HS-5 (cell line): ENCODE results near the gene SLC7A9.

Source experiments
- DNase-seq: peaks from one replicate; pipeline ENCODE4 v3.0.0-alpha.2; 2012; ENCODE audit warnings: low read depth

SLC7A9 gene

DNA sequence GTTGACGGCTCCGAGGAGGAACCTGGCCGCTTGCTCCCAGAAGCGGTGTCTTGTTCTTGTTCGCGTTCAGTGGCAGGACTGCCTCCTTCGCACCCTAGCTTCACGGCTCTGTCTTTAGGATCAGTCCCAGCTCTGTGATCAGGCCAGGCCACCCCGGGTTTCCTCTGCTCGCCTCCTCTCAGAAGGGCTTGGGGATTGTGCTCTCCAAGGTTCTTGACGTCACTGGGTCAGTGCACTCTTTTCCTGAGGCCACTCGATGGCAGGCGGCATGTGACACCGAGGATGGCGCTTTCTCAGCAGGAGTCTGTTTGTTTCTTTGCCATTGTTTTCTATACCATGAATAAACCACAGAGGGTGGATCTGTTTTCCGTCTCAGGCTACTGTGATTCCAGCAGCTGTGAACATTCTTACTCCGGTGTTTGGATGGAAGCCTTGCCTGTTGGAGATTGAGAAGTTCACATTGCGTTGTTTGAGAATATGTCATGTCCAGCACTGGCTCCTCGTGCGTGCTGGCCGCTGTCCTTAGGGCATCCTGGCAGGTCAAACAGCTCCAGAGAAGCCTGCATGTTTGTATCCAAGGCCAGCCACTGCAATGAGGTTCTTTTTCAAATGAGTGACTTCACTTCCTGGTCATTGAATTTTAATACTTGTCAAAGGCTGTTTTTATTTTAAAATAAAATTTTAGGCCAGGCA lies 44.5 kb downstream of the SLC7A9 start:
- no peak for DNase-seq

DNA sequence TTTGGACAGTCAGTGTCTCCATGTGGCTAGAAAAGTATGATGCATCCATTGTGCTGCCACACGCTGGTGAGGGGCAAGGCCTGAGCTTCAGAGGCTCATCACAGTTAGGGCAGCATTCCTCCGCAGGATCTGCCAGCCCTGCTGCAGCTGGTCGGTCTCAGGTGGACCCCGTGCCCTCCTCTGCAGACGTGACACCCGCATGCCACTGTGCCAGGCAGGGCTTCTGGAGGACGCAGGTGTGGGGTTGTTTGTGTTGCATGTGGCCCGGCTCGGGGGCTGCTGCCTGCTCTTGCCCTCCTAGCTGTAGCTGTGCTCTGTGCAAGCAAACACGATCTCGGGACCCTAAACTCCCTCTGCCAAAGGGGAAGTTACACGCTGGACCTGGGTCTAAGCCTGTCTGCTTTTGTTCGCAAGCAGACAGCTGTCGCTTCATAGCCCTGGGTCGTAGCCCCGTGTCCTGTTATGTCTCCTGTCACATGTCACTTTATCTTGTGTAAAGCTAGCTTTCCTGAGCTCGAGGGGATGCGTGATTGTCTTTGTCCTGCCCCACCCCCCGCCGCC lies 45.3 kb downstream of the SLC7A9 start:
- no peak for DNase-seq

DNA sequence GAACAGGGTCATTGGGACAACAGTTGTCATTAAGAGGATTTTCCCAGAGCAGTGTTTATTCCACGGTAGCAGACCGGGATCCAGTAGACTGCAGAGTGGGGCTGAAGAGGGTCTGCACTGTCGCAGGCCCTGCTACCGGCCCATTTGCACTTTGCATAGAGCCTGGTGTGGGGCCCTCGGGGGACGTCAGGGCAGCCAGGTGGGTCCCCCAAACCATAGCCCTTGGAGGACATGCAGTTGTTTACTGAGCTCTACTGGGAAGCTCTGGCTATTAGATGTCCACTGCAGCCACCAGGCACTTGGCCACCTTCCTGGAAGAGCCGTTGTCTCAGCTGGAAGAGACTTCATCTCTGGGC lies 45.8 kb downstream of the SLC7A9 start:
- no peak for DNase-seq

DNA sequence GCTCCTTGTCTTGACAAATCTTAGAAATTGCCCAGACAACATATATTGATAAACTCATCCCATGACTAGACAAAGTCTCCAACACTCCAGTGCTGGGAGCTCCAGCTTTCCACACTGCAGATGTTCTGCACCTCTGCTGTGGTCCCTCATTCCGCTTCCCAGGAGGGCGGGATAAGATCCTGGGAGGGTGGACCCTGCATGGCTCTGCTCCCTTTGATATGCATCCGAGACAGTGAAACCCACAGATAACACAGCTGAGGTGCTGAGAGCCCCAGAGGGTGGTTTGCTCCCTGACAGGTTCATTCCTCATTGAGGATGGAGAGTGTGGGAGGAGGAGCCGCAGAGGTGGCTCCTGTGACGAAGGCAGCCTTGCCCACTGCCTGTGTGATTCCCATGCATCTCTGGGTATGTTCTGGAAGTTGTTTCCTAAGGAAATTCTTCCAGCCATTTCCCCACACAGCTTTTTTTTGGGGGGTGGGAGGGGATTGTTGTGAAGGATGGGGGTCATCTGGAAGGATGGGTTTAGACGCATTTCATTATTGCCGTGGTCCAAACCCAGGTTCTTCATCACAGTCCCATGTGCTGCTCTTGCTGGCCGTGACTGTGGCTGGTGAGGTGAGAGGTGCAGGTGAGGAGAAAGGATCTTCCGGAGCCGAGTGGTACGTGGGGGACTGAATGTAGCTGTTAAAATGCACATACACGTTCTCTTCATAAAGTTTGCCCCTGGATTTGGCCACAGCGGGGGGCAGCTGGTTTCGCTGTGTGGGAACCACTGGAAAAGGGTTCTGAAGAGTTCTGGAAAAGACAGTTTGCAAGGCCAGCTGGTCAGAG lies 46.4 kb downstream of the SLC7A9 start:
- no peak for DNase-seq

DNA sequence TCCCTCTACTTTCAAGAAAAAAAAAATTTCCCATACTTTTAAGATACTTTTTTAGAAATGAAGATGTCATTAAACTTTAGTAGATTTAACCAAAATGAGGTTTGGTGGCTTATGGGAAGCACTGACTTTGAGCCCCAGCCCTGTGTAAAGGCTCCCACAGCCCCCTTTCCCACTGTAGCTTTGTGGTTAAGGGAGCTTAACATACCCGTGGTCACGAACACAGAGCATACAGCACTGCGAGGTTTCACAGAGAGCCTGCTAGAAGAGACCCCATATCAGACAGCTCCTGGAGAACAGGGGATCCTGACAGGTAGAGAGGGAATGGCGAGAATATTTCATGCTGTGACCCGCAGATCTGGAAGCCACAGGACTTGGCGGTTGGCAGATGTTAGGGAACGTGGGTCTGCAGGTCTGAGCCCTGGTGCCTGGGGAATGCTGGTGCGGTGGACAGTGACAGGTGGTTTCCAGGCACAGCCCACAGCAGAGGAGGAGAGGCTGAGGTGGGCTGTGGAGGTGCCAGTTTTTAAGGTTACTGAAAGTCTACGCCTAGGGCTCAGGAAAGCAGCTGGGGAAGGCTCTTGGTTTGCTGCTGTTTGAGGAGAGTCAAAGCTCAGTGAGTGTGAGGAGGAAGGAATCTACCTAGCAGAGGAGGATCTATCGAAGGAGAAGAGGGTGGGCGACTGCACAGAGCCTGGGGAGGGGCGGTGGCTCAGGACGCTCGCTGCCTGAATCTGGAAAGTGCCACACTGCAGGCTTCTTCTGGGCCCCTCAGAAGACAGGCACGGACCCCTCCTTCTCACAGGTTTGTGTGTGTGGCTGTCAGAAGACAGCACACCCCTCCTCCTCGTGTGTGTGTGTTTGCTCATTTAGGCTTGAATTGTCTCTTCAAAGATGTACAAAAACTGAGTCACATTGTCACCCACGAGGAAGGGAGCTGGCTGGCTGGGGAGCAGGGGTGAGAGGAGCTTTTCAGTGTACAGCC lies 49.9 kb downstream of the SLC7A9 start:
- DNase-seq = no peak

DNA sequence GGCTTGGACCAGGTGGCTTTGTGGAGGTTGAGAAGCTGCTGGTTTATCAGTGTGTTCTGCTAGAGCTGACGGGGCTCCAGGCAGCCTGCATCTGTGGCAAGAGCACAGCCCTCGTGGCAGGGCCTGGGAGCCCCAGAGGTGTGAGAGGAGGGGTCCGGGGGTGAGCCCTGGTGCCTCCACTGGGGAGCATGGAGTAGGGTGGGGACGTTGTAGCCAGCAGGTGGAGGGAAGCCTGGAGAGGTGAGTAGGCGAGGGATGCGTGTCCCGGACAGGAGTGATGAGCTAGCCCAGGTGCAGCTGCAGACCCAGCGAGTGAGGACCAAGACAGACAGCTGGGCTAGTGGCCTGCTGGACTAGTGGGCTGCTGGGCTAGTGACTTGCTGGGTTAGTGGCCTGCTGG lies 51.0 kb downstream of the SLC7A9 start:
- DNase-seq = no peak

DNA sequence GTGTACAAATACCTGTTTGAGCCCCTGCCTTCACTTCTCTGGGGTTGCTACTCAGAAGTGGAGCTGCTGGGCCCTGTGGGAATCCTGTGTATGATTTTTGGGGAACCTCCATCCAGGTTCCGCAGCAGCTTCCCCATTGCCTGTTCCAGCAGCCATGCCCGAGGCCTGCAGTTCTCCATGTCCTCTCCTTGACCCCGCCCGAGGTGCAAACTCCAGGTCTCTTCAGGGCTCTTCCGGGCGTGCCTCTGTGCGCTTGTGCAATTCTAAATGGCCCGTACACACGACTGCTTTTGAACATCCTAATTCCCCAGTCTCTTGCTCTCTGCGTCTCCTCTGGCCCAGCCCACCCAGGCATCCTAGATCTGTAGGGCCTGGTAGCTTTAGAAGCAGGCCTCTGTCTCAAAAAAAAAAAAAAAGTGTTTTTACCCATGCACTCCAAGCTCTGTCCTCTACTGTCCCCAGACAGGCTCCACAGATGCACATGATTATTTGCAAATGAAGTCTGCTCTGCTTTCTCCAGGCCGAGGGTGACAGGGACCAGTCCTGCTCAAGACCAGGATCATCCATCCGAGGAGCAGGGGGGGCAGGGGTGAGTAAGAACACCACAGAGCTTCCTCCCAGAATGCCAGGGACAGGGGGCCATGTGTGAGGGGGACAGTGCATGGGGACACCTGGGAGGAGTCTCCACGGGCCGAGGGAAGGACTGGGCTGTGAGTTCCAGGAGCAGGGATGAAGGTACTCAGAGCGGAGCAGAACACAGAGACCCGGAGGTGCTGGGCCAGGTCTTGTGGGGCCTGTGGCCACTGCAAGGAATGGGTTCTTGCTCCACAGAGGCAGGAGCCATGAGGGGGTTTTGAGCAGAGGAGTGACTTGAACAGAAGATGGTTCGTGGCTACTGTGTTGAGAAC lies 51.7 kb downstream of the SLC7A9 start:
- DNase-seq = no peak

DNA sequence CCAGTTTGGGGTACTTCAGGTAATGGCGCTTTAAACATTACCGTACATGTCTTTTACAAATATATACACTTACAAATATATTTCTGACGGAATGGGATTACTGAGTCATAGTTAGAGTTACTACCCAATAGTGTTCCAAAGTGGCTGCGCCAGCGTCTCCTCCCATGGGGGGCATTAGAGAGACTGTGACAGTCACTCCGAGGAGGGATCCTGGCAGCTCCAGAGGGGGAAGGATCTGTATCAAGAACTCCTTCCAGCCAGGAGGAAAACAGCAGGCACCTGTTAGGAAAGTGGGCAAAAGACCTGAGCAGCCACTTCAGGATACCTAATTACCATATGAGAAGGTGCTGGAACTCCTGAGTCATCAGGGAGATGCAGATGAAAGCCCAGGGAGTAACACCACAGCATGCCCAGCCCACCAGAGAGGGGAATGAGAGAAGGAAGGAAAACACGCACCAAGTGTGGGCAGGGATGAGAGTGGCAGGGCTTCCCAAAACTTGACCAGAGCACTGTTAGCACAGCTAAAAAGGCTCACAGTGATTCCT lies 52.9 kb downstream of the SLC7A9 start:
- DNase-seq = no peak

DNA sequence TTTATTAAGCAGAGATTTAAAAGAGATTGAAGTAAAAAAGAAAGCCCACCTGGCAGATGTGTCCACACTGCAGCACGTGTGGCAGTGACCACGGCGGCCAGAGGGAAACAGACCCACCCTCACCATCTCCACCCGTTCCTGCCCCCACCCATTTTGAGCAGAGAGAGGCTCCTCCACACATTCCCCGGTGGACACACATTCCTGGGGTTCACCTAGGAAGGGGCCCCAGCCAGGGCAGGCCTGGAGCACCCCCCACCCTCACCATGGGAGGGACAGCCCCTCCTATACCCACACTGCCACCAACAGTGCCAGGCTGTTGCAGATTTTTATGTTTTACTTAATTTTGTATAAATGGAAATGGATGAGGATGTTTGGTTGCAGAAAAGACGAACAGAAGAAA lies 54.9 kb downstream of the SLC7A9 start:
- DNase-seq = no peak

DNA sequence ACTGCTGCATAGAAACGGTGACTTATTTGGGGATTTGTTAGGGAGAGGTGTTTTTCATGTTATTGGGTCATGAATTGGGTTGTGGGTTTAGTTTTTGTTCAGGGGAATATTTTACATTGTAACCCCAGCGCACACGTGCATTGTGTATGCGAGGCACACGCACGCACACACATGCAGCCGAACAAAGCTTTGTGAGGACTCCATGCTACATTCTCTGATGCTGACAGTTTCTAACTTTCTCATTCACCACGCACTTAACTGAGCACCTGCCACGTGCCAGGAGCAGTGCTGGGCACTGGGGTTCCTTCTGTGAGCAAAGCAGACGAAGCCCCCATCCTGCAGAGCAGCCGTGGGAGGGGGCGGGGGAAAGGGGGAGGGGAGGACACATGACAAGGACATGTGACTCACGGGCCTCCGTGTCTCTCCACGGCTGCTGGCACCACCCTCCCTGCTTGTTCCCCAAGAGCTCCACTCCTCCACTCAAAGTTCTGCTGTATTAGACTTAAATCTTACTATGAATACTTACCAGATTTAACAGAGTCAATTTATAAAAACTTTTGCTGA lies 55.6 kb downstream of the SLC7A9 start:
- DNase-seq = no peak

DNA sequence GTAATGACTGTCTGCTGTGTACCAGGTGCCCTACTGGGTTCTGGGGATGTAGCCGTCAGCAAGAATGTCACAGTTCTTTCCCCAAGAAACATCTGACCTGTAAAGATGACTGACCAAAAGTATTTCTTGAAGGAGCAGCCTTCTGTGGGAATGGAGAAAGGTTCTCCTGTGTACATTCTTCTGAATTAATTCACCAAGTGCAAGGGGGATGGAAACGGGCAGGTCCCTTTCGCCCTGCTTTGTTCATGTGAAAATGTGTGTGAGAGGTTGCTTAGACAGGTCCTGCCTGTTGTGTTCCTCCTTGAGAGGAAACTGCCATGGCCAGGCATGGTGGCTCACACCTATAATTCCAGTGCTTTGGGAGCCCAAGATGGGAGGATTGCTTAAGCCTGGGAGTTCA lies 57.0 kb downstream of the SLC7A9 start:
- no peak for DNase-seq

DNA sequence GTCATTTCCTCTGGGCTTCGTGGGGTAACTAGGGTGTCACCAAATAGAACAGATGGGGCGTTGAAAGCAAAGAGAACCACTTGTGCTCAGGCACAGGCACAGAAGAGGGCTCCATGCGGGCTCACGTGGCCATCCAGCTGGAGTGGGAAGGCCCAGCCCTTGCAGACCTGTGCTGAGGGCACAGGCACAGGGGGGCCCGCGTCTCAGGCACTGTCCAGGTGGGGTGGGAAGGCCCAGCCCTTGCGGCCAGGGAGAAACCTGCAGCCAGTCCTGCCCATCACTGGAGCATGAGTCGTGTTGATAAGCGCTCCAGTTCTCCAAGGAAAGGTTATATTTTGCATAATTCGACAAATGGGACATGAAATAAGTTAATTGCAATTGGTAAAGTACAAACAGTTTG lies 57.5 kb downstream of the SLC7A9 start:
- DNase-seq = no peak

DNA sequence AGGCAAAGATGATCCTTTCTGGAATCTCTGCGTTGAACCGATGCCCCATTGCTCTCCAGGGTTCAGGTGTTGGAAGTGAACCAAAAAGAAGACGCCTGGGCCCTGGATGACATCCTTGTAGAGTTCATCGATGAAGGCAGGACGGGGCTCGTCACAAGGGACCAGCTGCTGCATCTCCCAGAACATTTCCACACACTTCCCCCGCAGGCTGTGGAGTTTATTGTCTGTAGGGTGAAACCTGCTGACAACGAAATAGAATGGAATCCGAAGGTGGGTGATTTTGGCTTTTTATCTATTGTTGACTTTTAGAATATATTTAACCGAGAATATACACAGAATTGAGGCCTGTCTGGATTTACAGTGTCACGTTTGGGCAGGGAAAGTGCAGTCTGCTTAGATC lies 58.4 kb downstream of the SLC7A9 start:
- DNase-seq = no peak

DNA sequence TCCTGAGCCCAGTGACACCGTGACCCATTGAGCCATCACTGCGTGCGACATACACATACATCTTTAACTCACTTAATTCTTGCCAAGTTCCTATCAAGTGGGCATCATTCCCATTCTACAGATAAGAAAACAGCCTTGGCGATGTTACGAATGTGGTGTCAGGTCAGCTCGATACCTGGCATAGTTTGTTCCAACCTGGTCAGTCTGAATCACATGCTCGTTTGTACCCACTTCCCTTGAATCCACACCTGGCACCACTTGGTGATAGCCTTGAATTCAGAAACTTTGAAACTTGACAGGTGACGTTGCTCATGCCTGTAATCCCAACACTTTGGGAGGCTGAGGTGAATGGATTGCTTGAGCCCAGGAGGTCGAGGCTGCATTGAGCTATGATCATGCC lies 59.1 kb downstream of the SLC7A9 start:
- no peak for DNase-seq

DNA sequence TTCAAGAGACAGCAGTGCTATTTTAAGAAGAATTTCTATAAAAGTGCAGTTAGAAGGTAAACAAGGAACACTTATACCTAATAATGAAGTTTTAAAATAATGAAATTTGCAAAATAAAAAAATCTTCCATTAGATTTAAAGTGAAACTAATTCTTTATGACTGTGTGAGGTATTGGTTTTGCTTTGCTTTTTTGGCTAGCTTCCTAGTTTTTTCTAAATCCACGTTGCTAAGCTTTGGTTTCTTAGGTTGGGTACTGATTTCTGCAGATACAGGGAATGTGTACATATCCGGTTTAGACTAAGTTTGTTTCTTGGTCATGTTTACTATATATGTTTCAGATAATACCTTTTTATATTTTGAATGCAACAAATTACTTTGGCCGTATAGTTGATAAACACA lies 59.8 kb downstream of the SLC7A9 start:
- no peak for DNase-seq

DNA sequence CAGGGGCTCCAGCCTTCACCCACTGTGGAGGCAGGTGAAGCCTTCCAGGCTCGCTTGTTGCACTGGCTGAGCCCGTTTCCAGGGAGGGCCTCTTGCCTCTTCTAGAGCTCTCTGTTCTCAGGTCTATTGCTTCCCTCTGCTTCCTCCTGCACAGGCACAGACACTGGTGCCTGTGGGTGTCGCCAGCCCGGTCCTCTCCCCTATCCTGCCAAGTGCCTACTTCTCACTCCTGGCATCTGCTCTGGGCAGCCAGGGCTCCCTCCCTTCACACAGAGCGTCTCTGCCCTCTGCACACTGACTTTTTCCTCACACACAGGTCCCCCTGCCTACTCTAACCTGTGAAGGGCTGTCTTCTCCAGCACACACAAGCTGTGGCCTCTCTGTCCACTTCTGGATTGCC lies 60.3 kb downstream of the SLC7A9 start:
- DNase-seq = no peak

DNA sequence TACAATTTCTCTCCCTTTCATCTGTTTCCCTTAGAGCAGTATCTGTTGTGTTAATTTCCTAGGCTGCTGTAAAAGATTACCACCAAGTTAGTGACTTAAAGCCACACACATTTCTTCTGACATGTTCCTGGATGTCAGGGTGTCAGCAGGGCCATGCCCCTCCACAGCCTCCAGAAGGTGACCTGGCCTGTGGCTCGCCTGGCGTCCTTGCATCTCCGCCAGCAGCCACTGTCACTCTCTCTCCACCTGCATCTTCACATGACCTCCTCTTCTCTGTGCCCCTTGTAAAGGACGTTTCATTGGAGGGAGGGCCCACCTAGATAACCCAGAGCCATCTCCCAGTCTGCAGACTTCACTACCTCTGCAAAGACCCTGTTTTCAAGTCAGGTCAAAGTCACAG lies 61.3 kb downstream of the SLC7A9 start:
- no peak for DNase-seq

DNA sequence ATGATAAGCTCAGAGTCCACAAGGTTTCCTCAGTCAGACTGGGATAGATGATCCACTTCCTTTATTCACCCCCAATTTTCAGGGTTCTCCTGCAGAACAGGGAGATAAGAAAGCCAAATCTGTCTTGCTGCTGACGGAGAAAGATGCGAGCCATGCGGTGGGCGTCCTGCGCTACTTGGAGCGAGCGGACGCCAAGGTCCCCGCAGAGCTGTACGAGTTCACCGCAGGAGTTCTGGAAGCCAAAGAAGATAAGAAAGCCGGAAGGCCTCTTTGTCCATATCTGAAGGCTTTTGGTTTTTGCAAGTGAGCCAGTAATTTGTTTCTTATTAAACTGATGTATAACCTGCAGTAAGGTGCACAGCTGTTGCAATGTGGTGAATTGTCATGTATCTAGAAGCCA lies 66.7 kb downstream of the SLC7A9 start:
- no peak for DNase-seq

DNA sequence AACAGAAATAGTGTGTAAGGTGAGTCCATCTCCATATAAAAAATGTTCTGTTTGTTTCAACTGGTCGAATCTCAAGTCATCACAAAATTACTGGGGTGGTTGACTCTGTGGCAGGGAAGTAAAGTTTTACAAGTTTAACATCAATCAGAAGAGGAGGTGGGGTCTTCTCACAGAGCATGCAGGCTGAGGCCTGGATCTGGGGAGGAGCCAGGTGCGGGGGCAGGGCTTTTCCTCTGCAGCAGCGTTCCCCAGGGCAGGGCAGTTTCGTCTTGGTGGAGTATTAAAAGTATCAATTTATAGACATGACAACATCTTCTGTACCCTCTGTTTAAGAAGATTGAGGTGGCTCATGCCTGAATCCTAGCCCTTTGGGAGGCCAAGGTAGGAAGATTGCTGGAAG lies 68.8 kb downstream of the SLC7A9 start:
- no peak for DNase-seq

DNA sequence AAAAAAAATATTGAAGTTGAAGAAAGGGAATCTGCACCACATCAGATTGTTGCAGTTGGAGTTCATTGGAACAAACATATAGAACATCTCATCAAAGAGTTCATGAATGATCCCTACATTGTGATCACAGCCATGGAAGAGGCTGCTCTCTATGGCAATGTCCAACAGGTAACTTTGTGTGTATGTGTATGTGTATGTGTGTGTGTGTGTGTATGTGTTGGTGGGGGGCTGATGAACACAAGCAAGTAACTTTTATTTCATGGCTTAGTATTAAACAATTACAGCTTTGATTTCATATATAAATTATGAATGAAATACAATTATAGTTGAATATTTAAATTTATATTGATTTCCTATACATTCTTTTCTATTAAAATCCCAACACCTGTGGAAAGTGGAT lies 69.4 kb downstream of the SLC7A9 start:
- DNase-seq = no peak

DNA sequence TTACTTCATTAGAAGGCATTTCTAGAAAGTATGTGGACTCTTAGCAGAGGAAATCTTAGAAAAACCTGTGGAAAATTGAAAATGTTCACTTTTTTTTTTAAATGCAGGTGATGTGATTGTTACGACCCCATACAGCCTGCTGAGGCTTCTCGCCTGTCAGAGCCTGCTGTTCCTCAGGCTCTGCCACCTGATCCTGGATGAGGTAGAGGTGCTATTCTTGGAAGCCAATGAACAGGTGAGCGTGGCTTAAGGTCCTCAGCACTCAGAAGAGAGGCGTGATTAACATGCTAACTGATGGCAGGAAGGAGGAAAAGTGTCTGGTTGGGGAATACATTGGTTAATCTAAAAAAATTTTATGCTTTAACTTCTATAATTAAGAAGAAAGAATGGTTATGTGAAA lies 71.4 kb downstream of the SLC7A9 start:
- DNase-seq = no peak
